GM19099 (cell line): ENCODE results near the gene SPAG16.

ENCODE experiments used
- POLR2A ChIP-seq: IDR thresholded peaks from 3 replicates; pipeline ENCODE4 v1.6.1; 2011; ENCODE audit warnings: low read depth; ENCODE audit not compliant: insufficient read length; ENCODE audit errors: extremely low read depth

Gene SPAG16

DNA sequence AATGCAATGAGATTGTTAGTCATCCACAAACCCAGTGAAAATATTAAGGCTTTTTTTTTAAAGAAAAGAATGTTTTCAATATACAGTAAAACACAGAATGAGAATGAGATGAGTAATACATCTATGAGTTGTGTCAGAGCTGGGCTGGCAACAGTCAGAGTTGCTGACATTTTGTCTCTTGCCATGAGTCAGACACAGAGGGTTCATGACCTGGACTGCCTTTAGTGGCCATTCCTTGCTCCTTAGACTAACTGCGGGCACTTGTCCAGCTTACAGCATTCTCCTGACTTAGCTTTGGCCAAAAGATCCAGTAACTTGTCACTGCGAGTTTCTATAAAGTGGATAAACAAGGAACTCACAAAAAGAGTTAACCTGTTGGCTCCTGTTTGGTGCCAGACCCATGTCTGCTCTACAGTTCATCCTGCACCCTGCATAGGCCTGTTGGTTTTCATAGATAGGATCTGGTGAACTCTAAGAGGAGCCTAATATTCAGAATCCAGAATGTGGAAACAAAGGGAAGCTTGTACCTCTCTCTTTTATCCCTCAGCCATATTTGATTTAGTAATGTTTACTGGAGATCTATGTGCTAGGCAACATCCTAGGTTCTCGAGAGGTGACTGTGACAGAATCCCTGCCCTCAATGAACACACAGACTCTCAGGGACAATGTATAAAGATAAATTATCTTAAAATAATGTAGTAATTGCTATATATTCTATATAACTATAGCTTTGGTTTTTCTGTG is 735.1 kb downstream of the SPAG16 start:
- TF ChIP-seq POLR2A, result no peak

DNA sequence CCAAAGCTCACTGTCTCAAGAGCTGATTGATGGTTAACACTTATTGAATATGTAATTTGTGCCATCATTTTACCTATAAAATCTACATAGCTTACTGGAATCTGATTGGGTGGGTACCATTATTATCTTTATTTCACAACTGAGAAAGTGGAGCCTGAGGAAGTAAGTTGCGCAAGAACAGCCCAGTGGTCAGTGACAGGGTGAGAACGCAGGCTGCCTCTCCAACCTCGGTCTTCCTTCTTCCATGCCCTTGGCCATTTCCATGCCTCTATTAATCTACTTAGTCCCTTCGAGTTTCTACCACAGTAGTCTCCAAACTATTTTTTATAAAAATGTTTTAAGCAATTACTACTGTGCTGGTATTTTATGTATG is 735.7 kb downstream of the SPAG16 start:
- TF ChIP-seq POLR2A, result no peak

DNA sequence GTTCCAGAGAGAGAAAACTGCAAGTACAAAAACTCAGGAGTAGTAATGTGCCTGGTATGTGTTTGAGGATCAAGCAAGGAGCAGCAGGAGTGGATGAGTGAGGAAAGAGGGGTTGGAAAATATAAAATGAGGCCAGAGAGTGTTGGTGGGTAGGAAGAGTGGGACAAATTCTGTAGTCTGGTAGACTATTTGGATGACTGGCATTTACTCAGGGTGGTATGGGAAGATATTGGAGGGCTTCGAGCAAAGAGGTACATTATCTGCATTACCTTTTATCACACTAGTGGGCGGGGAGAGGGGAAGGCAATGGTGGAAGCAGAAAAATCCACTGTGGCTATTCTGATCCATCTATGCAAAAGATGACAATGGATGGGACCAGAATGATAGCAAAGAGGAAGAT is 744.9 kb downstream of the SPAG16 start:
- TF ChIP-seq POLR2A, result no peak

DNA sequence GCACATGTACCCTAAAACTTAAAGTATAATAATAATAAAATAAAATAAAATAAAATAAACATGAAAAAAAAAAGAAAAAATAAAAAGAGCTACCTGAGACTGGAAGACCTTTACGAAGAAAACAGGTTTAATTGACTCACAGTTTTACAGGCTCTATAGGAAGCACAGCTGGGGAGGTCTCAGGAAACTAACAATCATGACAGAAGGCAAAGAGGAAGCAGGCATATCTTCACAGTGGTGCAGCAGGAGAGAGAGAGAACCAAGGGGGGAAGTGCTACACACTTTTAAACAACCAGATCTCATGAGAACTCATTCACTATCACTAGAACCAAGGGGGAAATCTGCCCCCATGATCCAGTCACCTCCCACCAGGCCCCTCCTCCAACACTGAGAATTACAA is 747.3 kb downstream of the SPAG16 start:
- TF ChIP-seq POLR2A, result no peak

DNA sequence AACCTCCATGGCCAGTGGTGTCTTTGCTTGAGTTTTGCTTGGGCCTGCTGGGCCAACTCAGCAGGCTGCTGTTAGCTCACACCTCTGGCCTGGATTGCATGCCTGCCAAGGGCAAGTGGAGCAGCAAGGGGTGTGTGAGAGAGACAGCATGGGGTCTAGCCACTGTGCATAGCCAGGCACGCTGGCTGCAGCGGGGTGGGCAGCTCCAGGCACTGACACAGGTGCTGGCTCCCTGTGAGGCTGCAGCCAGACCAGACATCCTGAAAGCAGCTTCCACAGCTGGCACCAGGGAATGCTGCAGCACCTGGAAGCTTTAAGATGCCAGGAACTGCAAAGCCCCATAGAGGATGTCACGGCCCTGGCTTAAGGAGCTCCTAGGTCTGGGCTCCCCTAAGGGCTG is 750.2 kb downstream of the SPAG16 start:
- TF ChIP-seq POLR2A, result no peak

GRCh38 chr2:214035091-214035852 is 751.0 kb downstream of the SPAG16 start:
- no peak for TF ChIP-seq POLR2A

GRCh38 chr2:214035921-214036320 is 751.7 kb downstream of the SPAG16 start:
- TF ChIP-seq POLR2A, result no peak

GRCh38 chr2:214038186-214038585 is 753.9 kb downstream of the SPAG16 start:
- no peak for TF ChIP-seq POLR2A

GRCh38 chr2:214050731-214051130 is 766.5 kb downstream of the SPAG16 start:
- no peak for TF ChIP-seq POLR2A

DNA sequence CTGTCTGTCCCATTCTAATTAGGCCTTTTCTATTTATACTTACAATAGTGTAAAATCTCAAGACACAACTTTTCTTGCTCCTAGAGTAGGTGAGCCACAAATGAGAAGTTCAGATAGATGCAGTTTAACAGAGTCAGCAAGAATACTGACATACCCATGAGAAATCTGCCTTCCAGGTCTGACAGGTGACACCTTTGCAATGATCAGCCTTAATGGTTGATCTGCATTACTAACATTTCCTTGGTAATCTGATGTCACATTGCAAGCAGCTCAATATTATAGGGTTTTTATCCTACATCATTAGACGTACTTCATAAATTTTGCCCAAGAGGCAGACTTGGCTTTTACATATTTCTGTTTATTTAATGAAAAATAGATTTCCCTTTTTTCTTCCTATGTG is 767.3 kb downstream of the SPAG16 start:
- no peak for TF ChIP-seq POLR2A

GRCh38 chr2:214052235-214052634 is 768.0 kb downstream of the SPAG16 start:
- no peak for TF ChIP-seq POLR2A

DNA sequence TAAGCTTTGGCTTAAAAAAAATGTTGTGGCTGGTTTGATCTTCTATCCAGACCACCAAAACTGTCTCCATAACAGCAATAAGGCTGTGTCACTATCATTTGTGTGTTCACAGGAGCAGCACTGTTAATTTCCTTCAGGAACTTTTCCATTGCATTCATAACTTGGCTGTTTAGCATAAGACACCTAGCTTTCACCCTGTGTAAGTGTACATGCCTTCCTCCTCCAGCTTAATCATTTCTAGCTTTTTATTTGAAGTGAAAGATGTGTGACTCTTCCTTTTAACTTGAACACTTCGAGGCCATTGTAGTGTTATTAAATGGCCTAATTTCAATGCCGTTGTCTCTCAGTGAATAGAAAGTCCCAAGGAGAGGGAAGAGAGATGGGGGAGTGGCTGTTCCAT is 773.7 kb downstream of the SPAG16 start:
- no peak for TF ChIP-seq POLR2A

- no peak for TF ChIP-seq POLR2A
Observed at GRCh38 chr2:214064471-214064870, 780.2 kb downstream of the SPAG16 start.

GRCh38 chr2:214066862-214067261 is 782.6 kb downstream of the SPAG16 start:
- no peak for TF ChIP-seq POLR2A

DNA sequence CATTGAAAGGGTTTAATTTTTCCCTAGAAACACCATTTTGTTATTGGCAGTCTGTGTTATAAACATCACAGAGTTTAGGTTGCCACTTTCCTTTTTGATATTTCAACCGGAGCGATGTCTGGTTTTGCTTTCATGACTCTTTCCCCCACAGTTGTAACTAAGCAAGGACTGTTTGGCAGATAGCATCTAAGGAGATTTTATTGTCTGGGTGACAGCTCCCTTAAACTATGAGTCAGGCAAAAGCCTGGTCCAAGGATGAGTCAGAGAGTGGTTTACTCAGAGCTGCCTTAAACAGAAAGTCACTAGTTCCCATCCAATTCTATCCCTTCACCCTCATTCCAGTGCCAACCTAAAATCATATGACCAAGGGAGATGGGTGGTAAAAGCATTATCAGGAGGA is 785.0 kb downstream of the SPAG16 start:
- TF ChIP-seq POLR2A, result no peak

DNA sequence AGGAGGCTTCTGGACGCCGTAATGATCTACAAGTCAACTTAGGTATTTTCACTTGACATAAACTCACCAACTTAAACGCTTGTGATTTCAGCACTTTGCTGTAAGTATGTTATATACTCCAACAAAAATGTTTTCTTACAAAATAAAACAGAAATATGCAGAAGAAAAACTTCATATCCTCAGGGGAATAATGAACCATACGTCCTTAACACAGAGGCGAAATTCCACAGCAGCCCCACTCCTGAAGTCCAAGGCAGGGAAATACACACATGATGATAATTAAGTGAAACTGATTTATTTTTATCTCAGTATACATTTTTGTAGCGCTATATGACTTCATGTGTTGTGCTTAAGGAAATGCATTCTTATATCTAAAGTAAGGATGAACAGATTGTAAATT is 791.2 kb downstream of the SPAG16 start:
- TF ChIP-seq POLR2A, result no peak
